UCSD-AML1 (cell line): ENCODE measurements around the gene RYR2.
"Not testable (repeated sequence)": the region's sequence is repeated elsewhere in the genome, so short reads cannot be mapped to it uniquely, and the experiment has no call there.

Experiments used
- DNase-seq: peaks from one replicate; lab custom pipeline; 2025; ENCODE audit not compliant: unreplicated experiment; lab: John Stamatoyannopoulos, UW

Gene RYR2

GRCh38 chr1:237528545-237528944, 486.6 kb downstream of the RYR2 start:
- no peak for DNase-seq

- no peak for DNase-seq
Measured at GRCh38 chr1:237539055-237539454, 497.1 kb downstream of the RYR2 start.

- no peak for DNase-seq
Measured at GRCh38 chr1:237542525-237543418, 500.8 kb downstream of the RYR2 start.

GRCh38 chr1:237553078-237553477, 511.1 kb downstream of the RYR2 start:
- no peak for DNase-seq

GRCh38 chr1:237556911-237557310, 514.9 kb downstream of the RYR2 start:
- DNase-seq, result no peak

GRCh38 chr1:237562242-237562823, 520.3 kb downstream of the RYR2 start:
- DNase-seq, result no peak

- DNase-seq, result no peak
Measured at GRCh38 chr1:237565236-237565635, 523.3 kb downstream of the RYR2 start.

GRCh38 chr1:237566581-237566980, 524.6 kb downstream of the RYR2 start:
- DNase-seq, result no peak

- DNase-seq, result no peak
Measured at GRCh38 chr1:237568955-237569354, 527.0 kb downstream of the RYR2 start.

- DNase-seq, result no peak
Measured at GRCh38 chr1:237570530-237570929, 528.5 kb downstream of the RYR2 start.

GRCh38 chr1:237574536-237574935, 532.6 kb downstream of the RYR2 start:
- DNase-seq, result no peak

- DNase-seq, result no peak
Measured at GRCh38 chr1:237578540-237578939, 536.6 kb downstream of the RYR2 start.

GRCh38 chr1:237580726-237581125, 538.7 kb downstream of the RYR2 start:
- DNase-seq, result no peak

GRCh38 chr1:237583270-237583669, 541.3 kb downstream of the RYR2 start:
- DNase-seq, result no peak

- DNase-seq, result no peak
Measured at GRCh38 chr1:237583756-237584155, 541.8 kb downstream of the RYR2 start.

- DNase-seq, result no peak
Measured at GRCh38 chr1:237590386-237590785, 548.4 kb downstream of the RYR2 start.

- DNase-seq, result no peak
Measured at GRCh38 chr1:237591353-237591752, 549.4 kb downstream of the RYR2 start.

- DNase-seq, result not testable (repeated sequence)
Measured at GRCh38 chr1:237603036-237603568, 561.1 kb downstream of the RYR2 start.

GRCh38 chr1:237608433-237608832, 566.4 kb downstream of the RYR2 start:
- no peak for DNase-seq

GRCh38 chr1:237610157-237610556, 568.2 kb downstream of the RYR2 start:
- no peak for DNase-seq

- DNase-seq, result no peak
Measured at GRCh38 chr1:237613984-237614383, 572.0 kb downstream of the RYR2 start.

- no peak for DNase-seq
Measured at GRCh38 chr1:237619553-237619952, 577.6 kb downstream of the RYR2 start.
